Inflammatory macrophage treated with lipopolysaccharide for 1 hour (primary cell): ENCODE measurements around the gene RPP38.

Source experiments
- DNase-seq, 2 donors: peaks; one replicate each; pipeline ENCODE4 v3.0.0-alpha.2; 2020 to 2022

RPP38 gene

DNA sequence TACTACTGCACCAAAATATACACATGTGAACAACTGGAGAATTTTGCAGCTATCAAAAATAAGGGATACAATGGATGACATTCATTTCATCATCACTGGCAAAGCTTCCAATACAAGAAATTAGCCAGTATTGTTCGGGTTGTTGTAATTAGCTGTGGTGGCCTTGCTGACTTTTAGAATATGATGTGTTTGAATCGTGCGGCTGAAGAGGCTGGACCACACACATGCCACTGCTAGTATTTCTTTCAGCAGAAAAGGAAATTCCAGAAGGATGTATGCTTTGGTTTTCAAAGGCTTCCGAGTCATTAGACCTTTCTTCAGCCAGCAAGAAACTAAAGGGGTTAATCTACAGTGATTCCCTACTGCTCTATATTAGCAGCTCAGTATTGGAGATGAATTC lies 16.6 kb downstream of the RPP38 start:
- no peak for DNase-seq

DNA sequence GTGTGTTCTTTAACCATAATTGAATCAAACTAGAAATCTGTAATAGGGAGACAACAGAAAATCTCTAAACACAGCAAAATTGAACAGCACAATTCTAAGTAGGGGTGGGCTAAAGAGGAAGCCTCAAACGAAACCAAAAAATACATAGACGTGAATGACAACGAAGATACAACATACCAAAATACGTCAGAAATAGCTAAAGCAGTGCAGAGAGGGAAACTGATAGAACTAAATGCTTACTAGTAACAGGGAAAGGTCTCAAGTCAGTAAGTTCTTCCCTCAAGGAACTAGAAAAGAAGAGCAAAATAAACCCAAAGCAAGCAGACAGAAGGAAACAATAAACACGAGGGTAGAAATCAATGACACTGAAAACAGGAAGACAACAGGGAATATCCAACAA lies 19.1 kb downstream of the RPP38 start:
- DNase-seq = no peak

DNA sequence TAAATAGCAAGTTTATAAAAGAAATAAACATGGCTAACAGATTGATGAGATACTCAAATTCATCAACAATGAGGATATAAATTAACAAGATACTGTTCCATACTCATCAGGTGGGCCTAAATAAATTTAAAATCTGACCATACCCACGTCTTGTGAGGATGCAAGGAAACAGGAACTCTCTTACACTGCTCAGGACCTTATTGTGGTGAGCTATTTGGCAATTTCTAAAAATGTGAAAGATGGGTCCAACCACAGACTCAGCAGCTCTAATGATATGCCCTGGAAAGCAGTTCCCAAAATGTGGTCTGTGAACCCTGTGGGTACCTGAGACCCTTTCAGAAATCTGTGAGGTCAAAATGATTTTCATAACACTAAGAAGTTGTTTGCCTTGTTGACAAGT lies 21.5 kb downstream of the RPP38 start:
- DNase-seq = no peak

DNA sequence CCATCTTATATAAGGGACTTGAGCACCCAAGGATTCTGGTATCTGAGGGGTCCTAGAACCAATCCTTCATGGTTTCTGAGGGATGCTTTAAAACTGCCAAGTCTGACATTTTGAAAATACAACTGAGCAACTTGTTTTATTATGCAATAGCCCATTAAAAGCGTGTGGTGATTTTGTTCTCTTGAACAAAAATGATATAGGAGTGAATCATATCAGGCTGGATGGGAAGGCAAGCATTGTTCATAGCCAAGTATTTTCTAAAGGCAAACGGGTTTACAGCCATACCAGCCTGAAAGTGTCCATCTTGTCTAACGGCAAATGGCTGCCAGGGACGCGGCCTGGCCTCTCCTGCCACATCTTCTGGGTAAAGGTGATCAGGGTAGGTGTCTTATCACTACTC lies 23.4 kb downstream of the RPP38 start:
- DNase-seq = no peak

DNA sequence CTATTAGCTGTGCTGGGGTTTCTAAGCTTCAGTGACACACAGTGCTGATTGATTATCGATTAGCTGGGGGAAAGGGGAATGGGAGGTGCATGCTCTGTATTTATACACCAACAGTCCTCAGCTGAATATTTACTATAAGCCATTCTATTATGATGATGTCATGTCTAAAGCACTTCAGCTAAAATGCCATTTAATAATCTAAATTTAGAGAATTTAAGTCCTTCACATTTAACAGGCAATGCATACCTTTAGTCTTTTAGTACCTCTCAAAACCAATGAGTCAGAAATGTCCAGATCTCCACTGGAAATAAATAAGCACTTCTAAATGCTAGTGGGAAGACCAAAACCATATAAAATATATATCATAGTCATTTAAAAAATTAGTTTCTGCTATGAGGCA lies 24.6 kb downstream of the RPP38 start:
- DNase-seq = no peak

DNA sequence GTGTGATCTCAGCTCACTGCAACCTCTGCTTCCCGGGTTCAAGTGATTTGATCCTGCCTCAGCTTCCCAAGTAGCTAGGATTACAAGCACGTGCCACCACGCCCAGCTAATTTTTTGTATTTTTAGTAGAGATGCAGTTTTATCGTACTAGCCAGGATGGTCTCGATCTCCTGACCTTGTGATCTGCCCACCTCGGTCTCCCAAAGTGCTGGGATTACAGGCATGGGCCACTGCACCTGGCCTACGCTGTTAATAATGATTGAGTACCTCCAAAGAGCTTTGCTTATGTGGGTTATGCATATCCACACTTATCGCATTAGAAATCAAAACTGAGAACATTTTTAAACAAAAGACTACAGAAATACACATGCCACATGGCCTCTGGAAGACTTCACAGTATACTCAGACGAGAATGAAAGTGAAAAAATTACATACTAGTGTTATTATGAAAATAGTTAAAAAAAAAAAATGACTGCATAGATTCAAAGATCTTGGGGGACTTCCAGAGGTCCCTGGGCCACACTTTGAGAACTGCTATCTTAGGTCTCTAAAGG lies 25.4 kb downstream of the RPP38 start:
- DNase-seq = no peak

DNA sequence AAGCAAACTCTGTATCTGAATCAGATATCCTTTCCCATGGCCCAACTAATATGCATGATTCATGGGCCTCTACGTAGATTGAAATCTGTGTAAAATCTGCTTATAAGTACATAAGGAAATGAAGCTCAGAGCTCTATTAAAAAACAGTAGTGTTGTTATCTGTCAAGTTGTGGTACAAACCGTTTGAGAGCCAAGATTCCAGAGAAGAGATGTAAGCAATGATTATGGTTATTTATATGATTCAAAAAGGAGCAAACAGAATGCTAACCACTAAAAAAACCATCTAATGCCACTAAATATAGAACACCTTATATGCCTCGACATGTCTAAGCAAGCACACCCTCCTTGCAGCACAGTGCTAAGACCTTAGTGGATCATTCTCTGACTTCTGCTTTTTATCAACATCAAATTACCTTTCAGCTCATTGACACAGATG lies 26.6 kb downstream of the RPP38 start:
- no peak for DNase-seq

DNA sequence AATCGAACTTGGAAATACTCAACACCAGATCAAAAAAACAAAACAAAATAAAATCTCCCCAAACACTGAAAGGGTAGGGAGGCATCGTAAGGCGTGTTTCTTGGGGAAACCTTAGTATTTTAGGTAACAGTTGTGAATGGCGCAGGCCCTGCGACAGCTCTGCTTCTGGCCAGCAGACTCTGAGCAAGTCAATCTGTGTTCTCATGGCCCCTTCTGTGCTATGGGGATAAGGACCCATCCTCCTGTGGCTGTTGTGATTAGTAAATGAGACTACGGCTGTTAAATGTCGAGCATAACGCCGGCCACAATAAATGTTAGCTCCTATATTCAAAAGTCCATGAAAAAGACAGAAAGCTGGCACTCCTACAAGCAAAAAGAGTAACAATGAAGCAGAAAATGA lies 27.0 kb downstream of the RPP38 start:
- no peak for DNase-seq

DNA sequence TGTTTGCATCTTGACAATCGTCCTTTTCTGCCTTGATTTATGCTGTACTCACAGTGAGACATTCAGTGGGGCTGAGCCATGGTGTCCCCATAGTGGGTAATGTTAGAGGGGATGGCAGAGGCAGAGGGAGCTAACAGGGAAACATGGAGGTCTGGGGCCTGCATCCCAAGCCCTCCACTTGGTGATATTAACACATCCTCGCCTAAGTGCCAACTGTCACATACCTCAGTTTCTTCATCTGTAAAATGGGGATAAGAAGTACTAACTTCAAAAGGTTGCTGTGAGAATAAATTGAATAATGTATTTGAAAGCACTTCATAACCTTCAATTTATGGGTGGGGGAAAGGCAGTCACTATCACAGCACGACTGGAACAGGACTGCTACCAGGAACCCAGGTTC lies 27.8 kb downstream of the RPP38 start:
- no peak for DNase-seq

DNA sequence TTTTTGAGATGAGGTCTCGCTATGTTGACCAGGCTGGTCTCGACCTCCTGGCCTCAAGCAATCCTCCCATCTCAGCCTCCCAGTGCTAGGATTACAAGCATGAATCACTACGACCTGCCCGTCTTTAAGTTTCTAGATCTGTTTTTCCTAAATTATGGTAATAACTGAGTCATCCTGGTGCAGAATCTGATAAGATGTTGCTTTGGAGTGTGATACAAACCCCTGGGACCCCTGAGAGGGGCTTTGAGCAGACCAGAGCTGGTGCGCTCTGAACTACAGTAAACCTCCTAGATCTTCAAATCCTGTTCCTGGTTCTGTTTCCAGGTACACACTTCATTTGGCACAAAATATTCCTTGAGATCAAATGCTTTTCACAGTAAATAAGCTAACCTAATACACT lies 34.2 kb downstream of the RPP38 start:
- no peak for DNase-seq

DNA sequence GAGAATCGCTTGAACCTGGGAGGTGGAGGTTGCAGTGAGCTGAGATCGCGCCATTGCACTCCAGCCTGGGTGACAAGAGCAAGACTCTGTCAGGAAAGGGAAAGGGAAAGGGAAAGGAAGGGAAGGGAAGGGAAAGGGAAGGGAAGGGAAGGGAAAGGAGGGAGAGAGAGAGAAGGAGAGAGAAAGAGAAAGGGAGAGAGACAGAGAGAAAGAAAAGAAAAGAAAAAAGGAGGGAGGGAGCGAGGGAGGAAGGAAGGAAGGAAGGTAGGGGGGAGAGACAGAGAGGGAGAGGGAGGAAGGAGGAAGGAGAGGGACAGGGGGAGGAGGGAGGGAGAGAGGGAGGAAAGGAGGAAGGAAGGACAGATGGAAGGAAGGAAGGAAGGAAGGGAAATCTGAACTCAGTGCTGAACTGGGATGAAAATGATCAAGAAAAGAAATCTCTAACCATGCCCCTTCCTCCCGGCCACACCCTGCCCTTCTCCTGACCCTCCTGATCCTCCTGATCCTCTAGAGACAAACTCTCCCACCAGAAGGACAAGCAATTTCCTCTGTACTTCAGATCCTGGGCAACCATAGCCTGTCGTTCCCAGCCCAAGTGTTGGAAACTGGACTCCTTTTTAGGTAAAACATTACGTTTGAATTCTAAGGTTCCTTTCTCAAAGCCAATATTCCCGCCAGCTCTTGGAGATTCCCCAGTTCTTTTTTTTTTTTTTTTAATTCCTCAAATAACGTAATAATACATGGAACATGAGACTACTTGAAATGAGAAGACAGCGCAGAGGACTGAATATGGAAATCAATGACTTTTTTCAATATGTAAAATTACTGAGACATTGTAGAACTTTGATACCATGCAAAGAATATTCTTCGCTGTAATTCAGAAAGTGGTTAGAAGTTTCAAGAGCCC lies 39.2 kb downstream of the RPP38 start:
- DNase-seq = no peak

DNA sequence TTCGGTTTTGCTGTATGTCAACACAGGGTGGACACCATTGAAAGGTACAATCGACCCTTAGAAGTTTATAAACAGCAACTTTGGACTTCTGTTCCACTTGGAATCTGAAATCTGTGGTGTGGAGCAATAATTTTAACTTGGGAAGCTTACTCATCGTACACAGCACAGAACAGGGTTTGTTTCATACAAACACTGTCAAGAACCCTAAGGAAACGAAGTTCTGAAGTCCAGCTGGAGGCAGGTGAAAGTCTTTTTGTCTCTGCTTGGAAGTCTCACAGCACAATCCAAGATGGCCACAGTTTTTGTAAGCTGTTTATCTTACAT lies 39.8 kb downstream of the RPP38 start:
- no peak for DNase-seq

DNA sequence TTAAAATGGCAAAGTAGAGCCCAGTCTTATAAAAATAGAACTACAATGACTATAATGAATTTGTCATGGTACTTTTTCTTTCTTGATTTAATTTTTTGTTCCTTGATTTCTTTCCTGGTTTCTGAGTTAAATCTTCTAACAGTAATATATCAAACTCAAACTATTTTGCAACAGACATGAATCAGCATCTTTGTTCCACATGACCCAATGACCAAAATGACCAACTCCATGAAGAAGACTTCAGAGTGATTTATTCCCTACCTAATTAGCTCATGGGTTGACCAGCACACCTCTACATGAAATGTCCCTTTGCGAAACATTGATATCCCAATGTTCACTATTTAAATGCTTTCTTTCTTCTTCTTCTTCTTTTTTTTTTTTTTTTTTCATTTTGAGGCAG lies 40.5 kb downstream of the RPP38 start:
- peak in 1 of 2 donors; percentile 25 for DNase-seq

DNA sequence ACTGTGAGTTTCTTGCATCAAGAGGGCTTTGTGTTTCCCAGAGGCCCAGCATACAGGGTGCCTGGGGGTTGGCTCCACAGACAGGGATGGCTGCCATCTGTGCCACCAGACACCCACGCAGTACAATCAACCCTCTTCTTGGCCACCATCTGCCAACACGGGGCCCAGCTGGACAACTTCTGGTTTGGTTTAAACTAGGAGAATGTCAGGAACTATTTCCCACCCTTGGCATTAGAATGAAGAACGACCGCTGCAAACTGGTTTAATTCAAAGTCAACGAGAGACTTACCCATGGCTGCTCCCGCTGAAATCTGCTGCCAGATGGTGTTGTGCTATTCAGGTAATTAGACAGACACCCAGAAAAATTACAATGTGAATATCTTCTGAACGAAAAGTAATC lies 43.5 kb downstream of the RPP38 start:
- DNase-seq = no peak

DNA sequence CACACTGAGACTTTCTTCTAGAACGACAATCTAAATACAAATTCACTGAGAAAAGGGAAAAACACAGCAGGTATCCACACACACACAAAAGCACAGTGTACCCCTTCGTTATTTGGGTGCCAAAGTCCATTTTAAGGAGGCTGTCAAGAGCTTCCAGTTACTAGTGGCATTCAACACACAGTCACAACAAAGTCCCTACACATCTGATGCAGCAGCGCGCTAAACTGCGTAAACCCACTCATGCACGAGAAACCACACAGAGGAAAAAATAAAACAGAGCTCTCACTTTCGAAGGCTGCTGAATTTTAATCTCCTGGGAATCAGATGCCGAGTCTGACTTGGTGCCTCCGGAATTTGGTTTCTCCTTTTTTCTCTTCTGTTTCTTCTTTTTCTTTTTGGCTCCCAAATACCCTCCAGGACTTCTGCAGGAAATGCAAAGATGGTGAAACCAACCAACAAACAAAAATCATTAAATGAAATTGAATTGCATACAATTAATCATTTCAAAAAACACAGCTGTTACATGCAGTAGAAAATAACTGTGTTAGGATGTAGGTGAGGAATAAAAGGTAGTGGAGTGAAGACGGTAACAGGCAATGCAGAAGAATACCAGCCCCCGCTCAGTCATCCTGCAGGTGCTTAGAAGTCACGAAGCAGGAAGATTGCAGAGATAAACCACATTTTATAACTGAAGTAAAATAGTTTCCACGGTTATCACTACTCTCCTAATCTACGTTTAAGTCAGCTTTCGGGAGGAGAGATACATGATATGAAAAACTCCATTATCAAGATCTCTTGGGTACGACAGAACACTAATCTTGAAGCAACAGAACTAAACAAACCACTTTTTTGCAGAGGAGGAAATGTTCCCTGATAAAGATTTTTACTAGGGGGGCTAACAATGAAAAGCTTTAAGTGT lies 44.2 kb downstream of the RPP38 start:
- no peak for DNase-seq

DNA sequence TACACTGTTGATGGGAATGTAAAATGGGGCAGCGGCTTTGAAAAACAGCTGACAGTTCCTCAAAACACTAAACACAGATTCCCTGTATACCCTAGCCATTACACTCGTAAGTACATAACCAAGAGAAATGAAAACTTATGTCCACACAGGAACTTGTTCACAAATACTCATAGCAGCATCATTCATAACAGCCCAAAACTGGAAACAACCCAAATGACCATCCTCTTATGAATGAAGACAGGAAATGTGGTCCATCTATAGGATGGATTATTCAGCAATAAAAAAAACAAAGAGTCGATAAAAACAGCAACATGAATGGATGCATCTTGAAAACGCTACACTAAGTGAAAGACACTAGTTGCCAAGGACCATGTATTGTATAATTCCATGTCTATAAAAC lies 47.6 kb downstream of the RPP38 start:
- DNase-seq = no peak

DNA sequence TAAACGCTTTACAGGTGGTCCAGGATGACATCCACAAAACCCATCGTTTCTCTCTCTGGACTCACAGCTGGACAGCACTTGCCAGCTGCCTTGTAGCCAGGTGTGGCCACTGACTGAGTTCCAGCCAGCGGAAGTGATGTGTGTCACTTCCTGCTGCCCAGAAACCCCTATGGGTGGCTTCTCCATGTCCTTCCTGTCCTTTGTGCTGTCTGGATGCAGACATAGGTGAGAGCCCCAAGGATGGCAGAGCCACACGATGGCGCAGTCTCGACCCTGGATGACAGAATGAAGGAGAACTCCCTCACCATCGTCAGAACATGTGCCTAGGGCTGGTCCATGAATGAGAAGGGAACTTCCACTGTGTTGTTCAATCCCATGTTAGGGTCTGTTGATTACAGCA lies 49.2 kb downstream of the RPP38 start:
- DNase-seq = no peak

DNA sequence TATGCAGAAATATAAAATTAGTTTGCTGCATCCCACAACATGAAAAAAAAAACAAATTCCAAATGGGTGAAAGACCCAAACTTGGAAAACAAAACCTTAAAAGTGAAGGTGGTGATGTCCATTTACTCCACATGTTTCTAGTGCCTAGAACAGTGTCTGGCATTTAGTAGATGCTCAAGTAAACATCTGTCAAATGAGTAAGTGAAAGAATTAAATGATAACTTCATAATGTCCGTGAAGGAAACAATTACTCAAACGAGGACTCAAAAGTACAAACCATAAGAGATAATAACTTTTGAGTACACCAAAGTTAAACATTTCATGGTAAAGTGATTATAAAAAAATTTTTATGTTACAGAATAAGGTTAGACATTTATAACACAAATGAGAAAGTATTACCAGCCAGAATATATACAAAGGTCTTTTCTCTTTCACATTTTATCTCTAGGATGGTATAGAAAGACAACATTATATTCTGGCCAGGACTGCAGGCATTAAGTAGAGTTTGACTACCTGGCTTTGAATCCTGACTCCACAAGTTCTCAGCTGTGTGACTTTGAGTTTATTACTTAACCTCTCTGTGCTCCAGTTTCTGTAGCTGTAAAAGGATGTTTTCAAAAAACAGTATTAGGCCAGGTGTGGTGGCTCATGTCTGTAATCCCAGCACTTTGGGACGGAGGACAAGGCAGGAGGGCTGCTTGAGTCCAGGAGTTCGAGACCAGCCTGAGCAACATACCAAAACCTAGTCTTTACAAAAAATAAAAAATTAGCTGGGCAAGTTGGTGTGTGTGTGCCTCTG lies 50.6 kb downstream of the RPP38 start:
- DNase-seq = no peak

DNA sequence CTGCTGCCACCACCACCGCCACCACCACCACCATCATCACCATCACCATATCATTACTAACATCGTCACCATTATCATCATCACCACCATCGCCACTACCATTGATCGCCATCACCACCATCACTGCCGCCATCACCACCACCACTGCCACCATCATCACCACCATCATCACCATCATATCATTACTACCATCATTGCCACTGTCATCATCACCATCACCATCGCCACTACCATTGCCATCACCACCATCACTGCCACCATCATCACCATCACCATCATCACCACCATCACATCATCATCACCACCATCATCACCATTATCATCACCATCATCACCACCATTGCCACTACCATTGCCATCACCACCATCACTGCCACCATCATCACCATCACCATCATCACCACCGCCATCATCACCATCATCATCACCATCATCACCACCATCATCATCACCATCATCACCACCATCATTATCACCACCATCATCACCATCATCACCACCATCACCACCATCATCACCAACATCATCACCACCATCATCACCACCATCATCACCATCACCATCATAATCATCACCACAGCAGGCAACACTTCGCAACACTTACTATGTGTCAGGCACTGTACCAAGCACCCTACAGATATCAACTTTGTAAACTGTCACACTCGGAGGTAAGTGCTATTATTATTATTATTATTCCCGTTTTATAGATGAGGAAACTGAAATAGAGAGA lies 52.1 kb downstream of the RPP38 start:
- DNase-seq = no peak

DNA sequence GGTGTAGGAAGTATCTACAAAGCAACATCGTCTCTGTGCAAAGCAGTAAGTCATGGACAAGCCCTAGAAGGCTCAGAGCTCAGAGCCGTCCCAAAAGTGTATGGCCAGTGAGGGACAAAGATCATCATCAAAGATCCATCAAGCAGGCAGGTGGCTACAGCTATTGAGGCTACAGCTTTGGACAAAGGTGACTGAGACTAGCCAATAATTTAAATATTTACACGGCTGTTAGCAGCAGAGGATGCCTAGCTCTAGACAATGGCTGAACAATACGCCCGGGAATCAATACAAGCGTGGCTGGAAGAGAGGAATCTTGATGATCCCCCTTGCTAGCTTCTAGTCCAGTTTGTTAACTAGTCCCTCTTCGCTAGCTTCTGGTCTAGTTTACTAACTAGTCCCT lies 53.4 kb downstream of the RPP38 start:
- no peak for DNase-seq

DNA sequence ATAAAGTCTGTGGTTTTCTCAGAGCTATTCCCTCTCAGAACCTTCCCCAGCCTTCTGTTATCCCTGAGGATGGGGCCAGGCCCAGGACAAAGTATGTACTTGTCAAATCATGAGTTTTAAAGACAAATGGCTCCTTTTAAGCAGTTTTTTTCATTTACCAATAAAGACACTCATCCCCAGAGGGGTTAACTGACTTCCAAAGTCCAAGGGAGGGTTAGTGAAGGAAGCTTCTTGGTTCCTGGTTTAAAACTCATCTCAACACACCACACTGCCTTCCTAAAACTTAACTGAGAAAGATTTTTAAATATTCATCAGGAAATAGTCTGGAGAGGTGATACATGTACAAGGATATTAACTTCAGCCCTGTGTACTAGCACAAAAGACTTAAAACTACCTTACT lies 55.4 kb downstream of the RPP38 start:
- DNase-seq = no peak
